ENCODE results near the gene GSTM4. TPM values are rescaled to one million over a fixed set of nuclear protein-coding genes. Genes with fewer than 3 reads are reported as not detected.
"Not testable (repeated sequence)": the region's sequence is repeated elsewhere in the genome, so short reads cannot be mapped to it uniquely, and the experiment has no call there.

Gene GSTM4
- total and polyA plus RNA-seq, 10 donors = 14.8 to 53.8 (median 31.2) TPM

DNA sequence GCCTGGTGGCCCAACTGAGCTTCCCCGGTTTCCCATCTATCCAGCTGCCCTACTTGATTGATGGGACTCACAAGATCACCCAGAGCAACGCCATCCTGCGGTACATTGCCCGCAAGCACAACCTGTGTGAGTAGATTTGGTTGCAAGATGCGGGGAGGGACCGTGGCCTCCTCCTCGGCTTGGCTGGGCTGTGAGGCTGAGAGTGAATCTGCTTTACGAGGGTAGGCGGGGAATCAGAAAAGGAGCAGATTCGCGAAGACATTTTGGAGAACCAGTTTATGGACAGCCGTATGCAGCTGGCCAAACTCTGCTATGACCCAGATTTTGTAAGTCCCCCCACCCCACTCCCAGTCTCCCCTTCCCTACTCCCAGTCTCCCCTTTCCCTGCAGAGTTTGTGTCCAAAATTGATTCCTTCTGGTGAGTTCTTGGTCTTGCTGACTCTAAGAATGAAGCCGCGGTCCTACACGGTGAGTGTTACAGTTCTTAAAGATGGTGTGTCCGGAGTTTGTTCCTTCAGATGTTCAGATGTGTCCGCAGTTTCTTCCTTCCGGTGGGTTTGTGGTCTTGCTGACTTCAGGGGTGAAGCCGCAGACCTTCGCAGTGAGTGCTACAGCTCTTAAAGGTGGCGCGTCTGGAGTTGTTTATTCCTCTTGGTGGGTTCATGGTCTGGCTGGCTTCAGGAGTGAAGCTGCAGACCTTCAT, 13.5 kb downstream of the GSTM4 start:
- DNase-seq = no peak
- intact Hi-C loops (cut with DNase I; ENCODE audit: low total_unique reads) = no loop called here
- 82 to 90% (median 84%) methylated on average over 21 to 22 of the region's 22 CpGs for WGBS, 5 donors
- no peak for TF ChIP-seq POLR2A (IDR thresholded peaks at IDR 0.05)
- TF ChIP-seq, protein P1, sequence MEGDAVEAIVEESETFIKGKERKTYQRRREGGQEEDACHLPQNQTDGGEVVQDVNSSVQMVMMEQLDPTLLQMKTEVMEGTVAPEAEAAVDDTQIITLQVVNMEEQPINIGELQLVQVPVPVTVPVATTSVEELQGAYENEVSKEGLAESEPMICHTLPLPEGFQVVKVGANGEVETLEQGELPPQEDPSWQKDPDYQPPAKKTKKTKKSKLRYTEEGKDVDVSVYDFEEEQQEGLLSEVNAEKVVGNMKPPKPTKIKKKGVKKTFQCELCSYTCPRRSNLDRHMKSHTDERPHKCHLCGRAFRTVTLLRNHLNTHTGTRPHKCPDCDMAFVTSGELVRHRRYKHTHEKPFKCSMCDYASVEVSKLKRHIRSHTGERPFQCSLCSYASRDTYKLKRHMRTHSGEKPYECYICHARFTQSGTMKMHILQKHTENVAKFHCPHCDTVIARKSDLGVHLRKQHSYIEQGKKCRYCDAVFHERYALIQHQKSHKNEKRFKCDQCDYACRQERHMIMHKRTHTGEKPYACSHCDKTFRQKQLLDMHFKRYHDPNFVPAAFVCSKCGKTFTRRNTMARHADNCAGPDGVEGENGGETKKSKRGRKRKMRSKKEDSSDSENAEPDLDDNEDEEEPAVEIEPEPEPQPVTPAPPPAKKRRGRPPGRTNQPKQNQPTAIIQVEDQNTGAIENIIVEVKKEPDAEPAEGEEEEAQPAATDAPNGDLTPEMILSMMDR (IDR thresholded peaks at IDR 0.05 in 8 of 11, conservative IDR thresholded peaks at IDR 0.05 in 3 of 11) = no peak
- no peak for TF ChIP-seq POLR2AphosphoS5 (IDR thresholded peaks at IDR 0.05)
- Histone ChIP-seq H3K4me1 (peaks cover 0 to 21% (median 14%) of the 10 kb centered on the region in 6 donors), H3K27ac (peak overlapping the region in 1 of 8 donors; percentile 63), H3K36me3 (peaks cover 0 to 20% (median 2%) of the 10 kb centered on the region in 6 donors), H3K27me3 (replicated peaks in 1 of 7) (no peaks in the 10 kb centered on the region), H3K4me3 (peak overlapping the region in 1 of 8 donors; percentile 25), H3K9me3 (no peaks in the 10 kb centered on the region)

DNA sequence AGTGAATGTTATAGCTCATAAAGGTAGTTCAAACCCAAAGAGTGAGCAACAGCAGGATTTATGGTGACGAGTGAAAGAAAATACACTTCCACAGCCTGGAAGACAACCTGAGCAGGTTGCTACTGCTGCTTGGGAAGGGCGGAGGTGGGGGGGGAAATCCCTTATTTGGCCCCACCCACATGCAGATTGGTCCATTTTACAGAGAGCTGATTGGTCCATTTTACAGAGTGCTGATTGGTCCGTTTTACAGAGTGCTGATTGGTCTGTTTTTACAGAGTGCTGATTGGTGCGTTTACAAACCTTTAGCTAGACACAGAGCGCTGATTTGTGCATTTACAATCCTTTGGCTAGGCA, 14.0 kb downstream of the GSTM4 start:
- H3K9me3 ChIP-seq; H3K27me3 ChIP-seq (replicated peaks in 1 of 7); DNase-seq; intact Hi-C loops (cut with DNase I; ENCODE audit: low total_unique reads): not testable (repeated sequence)
- peak overlapping the region in 1 of 8 donors; percentile 25 for H3K4me3 ChIP-seq
- H3K27ac ChIP-seq = peak overlapping the region in 1 of 8 donors; percentile 63
- peaks cover 0 to 21% (median 14%) of the 10 kb centered on the region in 6 donors for H3K4me1 ChIP-seq
- WGBS, 5 donors = 89 to 96% (median 89%) methylated on average over 3 to 5 of the region's 5 CpGs
- H3K36me3 ChIP-seq = peaks cover 0 to 19% (median 2%) of the 10 kb centered on the region in 6 donors

DNA sequence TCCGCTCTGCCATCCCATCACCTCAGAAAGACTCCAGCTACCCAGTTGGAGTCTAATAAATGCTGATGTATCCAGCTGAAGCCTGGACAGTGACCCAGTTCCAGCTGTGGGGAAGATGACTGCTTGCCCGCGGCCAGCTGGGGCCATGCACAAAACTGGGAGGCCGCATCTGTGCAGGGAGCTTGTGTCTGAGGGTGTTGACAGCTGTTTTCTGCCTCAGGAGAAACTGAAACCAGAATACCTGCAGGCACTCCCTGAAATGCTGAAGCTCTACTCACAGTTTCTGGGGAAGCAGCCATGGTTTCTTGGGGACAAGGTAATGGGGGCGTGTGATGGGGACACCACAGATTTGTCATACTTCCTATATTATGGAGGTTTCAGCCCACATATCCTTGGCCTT, 15.2 kb downstream of the GSTM4 start:
- TF ChIP-seq POLR2A (IDR thresholded peaks at IDR 0.05) (no peak), POLR2AphosphoS5 (IDR thresholded peaks at IDR 0.05) (no peak)
- TF ChIP-seq, protein P1 (IDR thresholded peaks at IDR 0.05 in 8 of 11, conservative IDR thresholded peaks at IDR 0.05 in 3 of 11) = no peak
- no peak for DNase-seq
- H3K27ac ChIP-seq = no peak overlapping the region
- H3K27me3 ChIP-seq (replicated peaks in 1 of 7) = no peaks in the 10 kb centered on the region
- H3K9me3 ChIP-seq = no peaks in the 10 kb centered on the region
- peaks cover 0 to 21% (median 14%) of the 10 kb centered on the region in 6 donors for H3K4me1 ChIP-seq
- no peak overlapping the region for H3K4me3 ChIP-seq
- WGBS, 5 donors = 81 to 95% (median 92%) methylated on average over 3 to 5 of the region's 5 CpGs
- intact Hi-C loops (cut with DNase I; ENCODE audit: low total_unique reads) = no loop called here
- peaks cover 0 to 11% (median 2%) of the 10 kb centered on the region in 6 donors for H3K36me3 ChIP-seq

DNA sequence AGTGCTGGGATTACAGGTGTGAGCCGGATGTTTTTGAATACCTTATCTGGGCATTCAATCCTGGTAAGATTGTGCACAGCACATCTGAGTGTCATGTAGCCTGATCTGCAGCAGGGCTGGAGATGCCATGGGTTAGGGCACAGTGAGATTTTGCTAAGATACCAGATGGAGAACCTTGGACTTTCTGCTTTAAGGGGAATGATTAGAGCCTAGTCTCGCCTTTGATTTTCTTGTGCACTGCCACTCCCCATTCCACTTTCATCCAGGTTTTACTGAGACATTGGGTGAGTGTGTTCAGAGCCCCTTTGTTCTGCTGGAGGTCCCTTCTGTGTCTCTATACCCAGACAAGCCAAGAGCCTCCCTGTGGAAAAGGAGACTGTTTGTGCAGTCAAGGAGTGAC, 18.0 kb downstream of the GSTM4 start:
- 78 to 96% (median 93%) methylated on average over 2 of the region's 2 CpGs for WGBS, 5 donors
- H3K36me3 ChIP-seq = peaks cover 0 to 11% (median 2%) of the 10 kb centered on the region in 6 donors
- DNase-seq; intact Hi-C loops (cut with DNase I; ENCODE audit: low total_unique reads); H3K9me3 ChIP-seq; H3K27me3 ChIP-seq (replicated peaks in 1 of 7); H3K27ac ChIP-seq; H3K4me1 ChIP-seq; H3K4me3 ChIP-seq: not testable (repeated sequence)

DNA sequence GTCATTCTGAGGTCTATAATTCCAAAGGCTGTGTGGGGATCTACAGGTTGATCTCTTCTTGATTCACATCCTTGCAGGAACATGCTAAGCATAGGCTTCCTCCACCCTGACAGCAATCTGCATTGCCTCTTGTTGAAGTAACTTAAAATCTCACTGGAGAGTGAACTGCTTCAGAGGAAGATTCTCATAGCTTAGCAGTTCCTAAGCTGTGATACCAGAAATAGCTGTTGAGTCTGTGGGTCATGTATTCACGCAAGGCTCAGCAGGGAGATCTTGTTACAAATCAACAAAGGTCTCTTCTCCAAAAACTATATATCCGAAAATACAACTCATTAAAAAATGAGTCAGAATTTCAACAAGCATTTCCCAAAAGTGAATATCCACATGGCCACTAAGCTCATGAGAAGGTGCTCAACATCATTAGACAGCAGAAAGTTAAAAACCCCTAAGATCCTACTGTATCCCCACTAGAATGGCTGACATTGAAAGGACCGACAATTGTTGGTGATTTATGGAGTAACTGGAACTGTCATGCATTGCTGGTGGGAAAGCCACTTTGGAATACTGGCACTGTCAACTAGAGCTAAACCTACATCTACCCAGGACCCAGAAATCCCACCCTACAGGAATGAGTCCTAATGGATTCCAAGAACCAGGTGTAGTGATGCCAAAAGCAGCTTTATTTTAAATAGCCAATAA, 20.9 kb downstream of the GSTM4 start:
- intact Hi-C loops (cut with DNase I; ENCODE audit: low total_unique reads); H3K9me3 ChIP-seq; H3K27me3 ChIP-seq (replicated peaks in 1 of 7); H3K27ac ChIP-seq; H3K4me1 ChIP-seq; DNase-seq; H3K4me3 ChIP-seq: not testable (repeated sequence)
- 80 to 95% (median 87%) methylated on average over 3 of the region's 3 CpGs for WGBS, 5 donors
- peaks cover 0 to 11% (median 2%) of the 10 kb centered on the region in 6 donors for H3K36me3 ChIP-seq

Data from spleen (tissue), 11 donors.